Transverse colon (tissue), 4 donors: ENCODE measurements around the gene ZG16. TPM values are rescaled to one million over a fixed set of nuclear protein-coding genes. Genes with fewer than 3 reads are reported as not detected.

Experiments used
- DNase-seq: peaks from one replicate; pipeline ENCODE4 v3.0.0-alpha.2; 2019
- H3K27ac ChIP-seq, 4 donors: fragments of 200-600 bp; sonication (generic); 2 replicates each; pipeline ENCODE4 v1.5.1; 2016 to 2018; ENCODE audit warnings: inconsistent platforms in 4 of 4
- H3K27me3 ChIP-seq: fragments of 200-600 bp; sonication (generic); 2 replicates; pipeline ENCODE4 v1.5.1; 2017; ENCODE audit warnings: inconsistent platforms
- H3K36me3 ChIP-seq, 4 donors: fragments of 200-600 bp; sonication (generic); 2 replicates each; pipeline ENCODE4 v1.5.1; 2017 to 2019; ENCODE audit warnings: inconsistent platforms in 4 of 4
- H3K4me1 ChIP-seq, 4 donors: fragments of 200-600 bp; sonication (generic); 2 replicates each; pipeline ENCODE4 v1.5.1; 2017 to 2020; ENCODE audit warnings: inconsistent platforms in 4 of 4
- H3K4me3 ChIP-seq, 4 donors: fragments of 200-600 bp; sonication (generic); 1 replicate in 1 of 4; 2 replicates in 3 of 4; pipeline versions ENCODE4 v1.5.1 to v1.6.1; 2017 to 2019; ENCODE audit warnings: inconsistent platforms in 4 of 4
- H3K9me3 ChIP-seq, 2 donors: fragments of 200-600 bp; sonication (generic); 2 replicates each; pipeline ENCODE4 v1.5.1; 2017 to 2019; ENCODE audit warnings: inconsistent platforms in 2 of 2
- CTCF ChIP-seq, 5 experiments: fragments of 200-600 bp in 3 of 5; fragments of 450-650 bp in 2 of 5; sonication (generic) in 3 of 5; IDR thresholded peaks; 1 replicate in 2 of 5; 2 replicates in 3 of 5; pipeline ENCODE4 v1.5.1; 2016 to 2017; ENCODE audit warnings: antibody characterized with exemption in 5 of 5, inconsistent platforms in 3 of 5, mild to moderate bottlenecking in 2 of 5, moderate library complexity in 1 of 5
- EP300 ChIP-seq: sonication (generic); formaldehyde crosslinking; IDR thresholded peaks from one replicate; pipeline ENCODE4 v1.6.1; 2017; ENCODE audit warnings: antibody characterized with exemption, low read depth
- POLR2A ChIP-seq: fragments of 450-650 bp; IDR thresholded peaks from one replicate; pipeline ENCODE4 v1.6.1; 2016; ENCODE audit warnings: antibody characterized with exemption, mild to moderate bottlenecking, moderate library complexity
- POLR2AphosphoS5 ChIP-seq, 3 donors: sonication (generic); formaldehyde crosslinking; IDR thresholded peaks; one replicate each; pipeline ENCODE4 v1.6.1; 2016; ENCODE audit warnings: antibody characterized with exemption in 3 of 3
- WGBS, 2 donors: methylation state at CpG; one replicate each; pipeline ENCODE4 v1.1.5; 2018; ENCODE audit warnings: low coverage in 1 of 2; 5-methylcytosine and 5-hydroxymethylcytosine counted together
- in situ Hi-C, 4 donors: fragments of 200-750 bp; cut with MboI; loops; one replicate each; pipeline versions ENCODE4 v1.15.0 to v1.15.1; 2017; ENCODE audit warnings: low sequenced_read_pairs in 3 of 4, low pct_ligation_motif_present in 1 of 4, low pct_unique_long_range_greater_than_20kb in 1 of 4
- intact Hi-C: fragments of 100-400 bp; cut with DNase I; formaldehyde crosslinking; loops from one replicate; pipeline ENCODE4 v1.15.1; 2023; ENCODE audit warnings: low total_unique reads
- total RNA-seq, 4 donors: library from RNA; depleted of rRNA; stranded (reverse); fragments of >200 nt; gene quantifications; one replicate each; pipeline ENCODE4 v1.1.0, GENCODE V29; 2016

Gene ZG16
- total RNA-seq, 4 donors from 2014 or later, result 73.4 to 1,268 (median 104) TPM

GRCh38 chr16:29811170-29811895 is 33.3 kb downstream of the ZG16 start:
- H3K4me3 ChIP-seq, result peak overlapping the region; percentile 28 to 58 (median 42)
- H3K9me3 ChIP-seq, result no peaks in the 10 kb centered on the region
- peak; percentile 96 for DNase-seq
- H3K27ac ChIP-seq, result peak overlapping the region; percentile 93 to 98 (median 96)
- peaks cover 47 to 82% (median 67%) of the 10 kb centered on the region in 4 donors for H3K4me1 ChIP-seq
- no peaks in the 10 kb centered on the region for H3K36me3 ChIP-seq
- in situ Hi-C loops, result no loop called here
- no peaks in the 10 kb centered on the region for H3K27me3 ChIP-seq
- intact Hi-C loops, result no loop called here
- 1 to 6% methylated on average over 6 to 30 of the region's 31 CpGs for WGBS, 2 donors
- no peak for TF ChIP-seq EP300
- no peak for TF ChIP-seq CTCF (IDR thresholded peaks at IDR 0.05)
- peak; percentile 63 for TF ChIP-seq POLR2A
- peak; percentile 50 to 73 (median 60) for TF ChIP-seq POLR2AphosphoS5 (IDR thresholded peaks at IDR 0.05)

- Histone ChIP-seq H3K9me3 (no peaks in the 10 kb centered on the region), H3K4me1 (peaks cover 47 to 86% (median 71%) of the 10 kb centered on the region in 4 donors), H3K27me3 (no peaks in the 10 kb centered on the region), H3K36me3 (no peaks in the 10 kb centered on the region), H3K4me3 (peak within 1 kb of the TSS; percentile 28 to 58 (median 42)), H3K27ac (peak within 1 kb of the TSS; percentile 93 to 98 (median 96))
- no peak for TF ChIP-seq EP300
- no peak for TF ChIP-seq POLR2A
- peak in 1 of 3 donors; percentile 19 for TF ChIP-seq POLR2AphosphoS5 (IDR thresholded peaks at IDR 0.05)
- no peak for TF ChIP-seq CTCF (IDR thresholded peaks at IDR 0.05)
- DNase-seq, result peak; percentile 64
- WGBS, 2 donors, result 1 to 3% methylated on average over 14 to 59 of the region's 69 CpGs
- in situ Hi-C loops, result no loop called here
- intact Hi-C loops, result no loop called here
Observed at GRCh38 chr16:29811896-29812665, 34.0 kb downstream of the ZG16 start, which contains the start of gene PRRT2. PRRT2 (plus strand) TSS chr16:29812193; CDS start chr16:29813055, 862 bp downstream.

GRCh38 chr16:29812754-29813643 is 34.9 kb downstream of the ZG16 start:
- Histone ChIP-seq H3K36me3 (peaks cover 0 to 5% (median 0%) of the 10 kb centered on the region in 4 donors), H3K27me3 (no peaks in the 10 kb centered on the region), H3K9me3 (no peaks in the 10 kb centered on the region), H3K4me3 (peak overlapping the region in 3 of 4 donors; percentile 38 to 58 (median 46)), H3K4me1 (peaks cover 53 to 87% (median 78%) of the 10 kb centered on the region in 4 donors), H3K27ac (peak overlapping the region; percentile 93 to 98 (median 96))
- no peak for TF ChIP-seq CTCF (IDR thresholded peaks at IDR 0.05)
- TF ChIP-seq EP300, result no peak
- TF ChIP-seq POLR2AphosphoS5 (IDR thresholded peaks at IDR 0.05), result no peak
- no peak for TF ChIP-seq POLR2A
- intact Hi-C loops (no loop called here), in situ Hi-C loops (no loop called here)
- WGBS, 2 donors, result 75% methylated on average over 9 of the region's 9 CpGs; no CpG with 5 or more reads in 1 of the 2 donors
- no peak for DNase-seq
